ENCODE measurements around the gene ABCA7. TPM values are rescaled to one million over a fixed set of nuclear protein-coding genes. Genes with fewer than 3 reads are reported as not detected.

Gene ABCA7
- 4.0 to 10.7 TPM (median 9.8 TPM) in 5 replicates for total RNA-seq (2022; extraction: Qiagen RNA extraction; ENCODE audit: low read depth)

DNA sequence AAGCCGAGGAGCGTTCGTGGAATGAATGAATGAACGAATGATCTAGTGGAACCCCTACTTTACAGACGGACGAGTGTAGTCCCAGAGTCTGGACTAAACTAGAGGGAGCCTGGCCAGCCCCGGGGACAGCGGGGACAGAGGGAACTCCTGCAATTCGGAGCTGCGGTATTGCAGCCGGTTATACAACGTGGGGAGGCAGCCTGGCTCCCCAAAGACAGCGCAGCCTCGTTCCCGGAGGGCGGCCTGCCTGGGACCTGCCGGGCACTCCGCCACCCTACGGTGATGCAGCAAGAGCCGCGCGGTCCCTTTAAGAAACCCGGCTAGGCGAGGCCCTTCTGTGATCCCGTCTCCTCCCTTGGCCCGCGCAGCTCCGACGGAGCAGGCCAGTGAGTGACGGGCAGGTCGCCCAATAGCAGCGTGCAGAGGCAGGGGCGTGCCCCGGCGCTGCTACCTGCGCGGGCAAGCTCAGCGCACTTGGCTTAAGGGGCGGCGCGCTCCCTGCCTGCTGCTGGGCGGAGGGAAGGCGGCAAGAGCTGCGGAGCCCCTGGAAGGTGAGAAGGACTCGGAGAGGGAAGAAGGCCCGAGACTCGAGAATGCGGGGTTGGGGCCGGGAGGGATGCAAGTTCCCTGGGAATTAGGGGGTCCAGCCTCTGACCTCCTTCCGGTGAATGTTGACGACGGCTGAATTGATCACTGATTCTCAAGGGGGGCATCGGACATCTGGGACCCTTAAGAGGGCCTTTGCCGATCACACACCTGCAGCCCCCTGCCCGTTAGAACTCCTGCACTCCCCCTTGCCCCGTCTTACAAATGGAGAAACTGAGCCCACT lies at the start of gene ABCA7:
Gene ABCA7, plus strand, starts transcription at position 462 of the 830 bp plus-strand sequence. CDS start 1,255 bp downstream, outside the sequence.

GRCh38 chr19:1000095-1000494 lies 39.8 kb upstream of the ABCA7 start, which contains the start of gene GRIN3B:
Gene GRIN3B, plus strand, starts transcription at chr19:1000419. Its CDS starts 19 bp downstream, at chr19:1000438.

GRCh38 chr19:1020868-1021425 lies 19.0 kb upstream of the ABCA7 start, which contains the start of gene TMEM259:
Gene TMEM259, minus strand, starts transcription at chr19:1021123. Its CDS starts 127 bp downstream, at chr19:1020996.

DNA sequence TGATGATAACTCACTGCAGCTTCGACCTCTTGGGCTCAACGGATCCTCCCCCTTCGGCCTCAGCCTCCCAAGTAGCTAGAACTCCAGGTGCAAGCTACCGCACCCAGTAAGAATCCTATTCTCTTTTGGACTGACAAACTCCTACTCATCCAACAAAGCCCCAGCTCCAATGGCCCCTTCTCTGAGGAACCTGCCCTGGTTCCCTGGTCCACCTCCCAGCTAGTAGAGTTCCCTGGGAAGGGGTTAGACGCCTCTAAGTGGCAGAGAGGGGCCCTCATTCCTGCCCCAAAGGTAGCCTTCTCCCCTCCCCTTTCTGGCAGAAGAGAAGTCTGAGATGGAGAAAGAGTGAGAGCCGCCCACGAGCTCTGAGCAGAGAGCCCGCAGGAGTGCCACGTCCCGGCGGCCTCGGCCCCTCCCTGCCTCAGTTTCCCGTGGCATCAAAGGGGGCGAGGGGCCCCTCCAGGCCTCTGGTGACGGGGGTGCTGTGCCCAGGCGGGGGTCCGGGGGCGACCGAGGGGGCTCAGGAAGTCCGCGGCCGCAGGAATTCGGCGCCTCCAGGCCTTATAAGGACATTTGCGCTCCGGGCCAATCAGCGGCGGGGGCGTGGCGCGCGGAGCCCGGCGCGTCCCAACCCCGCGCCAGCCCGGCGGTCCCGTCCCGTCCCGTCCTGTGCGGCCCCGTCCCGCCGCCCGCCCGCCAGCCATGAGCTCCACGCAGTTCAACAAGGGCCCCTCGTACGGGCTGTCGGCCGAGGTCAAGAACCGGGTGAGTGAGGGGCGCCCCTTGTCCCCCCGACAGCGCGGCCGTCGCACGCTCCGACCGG lies 13.7 kb upstream of the ABCA7 start, which contains the start of gene CNN2:
Gene CNN2, plus strand, starts transcription at position 649 of the 823 bp plus-strand sequence. Its CDS starts 54 bp downstream, at position 703.

DNA sequence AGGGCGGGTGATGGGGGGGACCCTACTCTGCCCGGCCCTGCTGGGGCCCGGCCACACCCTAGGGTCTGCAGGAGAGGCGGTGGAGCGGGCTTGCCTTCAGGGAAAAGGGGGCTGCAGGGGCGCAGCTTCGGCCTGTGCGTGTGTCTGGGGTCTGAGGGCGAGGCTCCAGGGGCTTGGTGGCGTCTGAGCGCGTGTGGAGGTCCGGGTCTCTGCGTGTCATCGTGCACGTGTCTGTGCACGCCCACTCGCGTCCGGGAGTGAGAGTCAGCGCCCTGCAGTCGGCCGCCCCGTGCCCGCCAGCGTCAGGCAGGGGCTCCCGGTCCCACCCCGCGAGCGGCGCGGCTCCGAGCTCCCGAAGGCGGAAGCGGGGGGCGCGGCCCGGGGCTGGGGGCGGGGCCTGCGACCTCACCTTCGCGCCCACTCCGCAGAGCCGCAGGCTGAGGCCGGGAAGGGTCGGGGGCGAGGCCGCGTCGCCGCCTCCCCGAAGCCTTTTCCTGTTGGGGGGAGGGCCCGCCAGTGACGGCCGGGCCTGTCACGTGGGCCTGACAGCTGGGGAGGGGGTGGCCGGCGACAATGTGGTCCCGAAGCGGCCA lies 26.9 kb downstream of the ABCA7 start, which contains the start of gene ARHGAP45:
Gene ARHGAP45, plus strand, starts transcription at position 420 of the 593 bp plus-strand sequence. CDS start 239 bp downstream, outside the sequence.

DNA sequence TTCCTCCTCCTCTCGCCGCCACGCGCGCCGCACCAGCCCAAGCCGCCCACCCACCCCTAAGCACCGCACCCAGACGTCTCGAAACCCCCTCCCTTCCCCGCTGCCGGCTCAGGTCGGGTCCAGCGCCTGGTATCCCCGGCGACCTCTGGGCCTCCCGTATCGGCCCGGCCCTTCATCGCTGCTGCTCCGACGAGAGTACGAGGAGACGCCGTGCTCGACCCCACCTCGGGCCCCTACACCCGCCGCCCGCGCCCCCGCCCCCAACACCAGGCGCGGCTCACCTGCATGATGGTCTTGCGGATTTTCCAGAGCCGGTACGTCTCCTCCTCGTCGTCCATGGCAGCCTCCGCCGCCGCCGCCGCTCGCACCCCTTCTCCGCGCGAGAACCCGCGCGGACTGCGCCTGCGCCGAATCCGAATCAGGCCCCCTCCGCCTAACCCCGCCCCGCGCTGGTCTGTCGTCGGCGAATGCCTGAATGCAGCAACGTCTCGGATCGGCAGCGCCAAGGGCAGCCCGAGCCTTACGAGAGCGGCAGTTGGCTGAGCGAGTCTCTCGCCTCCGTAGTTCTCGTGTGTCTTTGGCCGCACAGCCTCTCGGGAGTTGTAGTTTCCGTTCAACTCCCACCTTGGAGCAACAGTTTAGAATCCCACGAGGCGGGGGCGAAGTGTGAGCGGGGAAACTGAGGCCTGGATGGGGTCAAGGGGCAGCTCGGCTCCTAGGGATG lies 55.2 kb downstream of the ABCA7 start, which contains the start of gene POLR2E:
Gene POLR2E, minus strand, starts transcription at position 398 of the 724 bp plus-strand sequence. Its CDS starts 60 bp downstream, at position 338.

GRCh38 chr19:1103708-1104310 lies 63.9 kb downstream of the ABCA7 start, which contains the start of gene GPX4:
Gene GPX4, plus strand, starts transcription at chr19:1103994. Its CDS starts 50 bp downstream, at chr19:1104044.

Other genes starting within 250 kb of the ABCA7 start
- 218 to 248 TPM (median 225 TPM) in 5 replicates for gene PTBP1, start 242.7 kb upstream of the ABCA7 start, total RNA-seq (2022; extraction: Qiagen RNA extraction; ENCODE audit: low read depth)
- 2.8 to 5.5 TPM (median 4.3 TPM) in 5 replicates for gene PLPPR3, start 218.2 kb upstream of the ABCA7 start, total RNA-seq (2022; extraction: Qiagen RNA extraction; ENCODE audit: low read depth)
- gene AZU1, start 212.3 kb upstream of the ABCA7 start, total RNA-seq (2022; extraction: Qiagen RNA extraction; ENCODE audit: low read depth), result 0.14 to 0.53 TPM (median 0.28 TPM) in 4 of 5 replicates, not detected in the other
- gene PRTN3, start 199.1 kb upstream of the ABCA7 start, total RNA-seq (2022; extraction: Qiagen RNA extraction; ENCODE audit: low read depth), result 0.26 to 0.50 TPM (median 0.34 TPM) in 4 of 5 replicates, not detected in the other
- gene ELANE, start 187.8 kb upstream of the ABCA7 start, total RNA-seq (2022; extraction: Qiagen RNA extraction; ENCODE audit: low read depth), result 0.09 TPM in 1 of 5 replicates, not detected in the others
- 9.2 to 23.6 TPM (median 21.2 TPM) in 5 replicates for gene CFD, start 180.4 kb upstream of the ABCA7 start, total RNA-seq (2022; extraction: Qiagen RNA extraction; ENCODE audit: low read depth)
- 10.6 to 21.5 TPM (median 17.4 TPM) in 5 replicates for gene MED16, start 146.9 kb upstream of the ABCA7 start, total RNA-seq (2022; extraction: Qiagen RNA extraction; ENCODE audit: low read depth)
- not detected in 5 replicates for gene RNU6-9, start 146.6 kb upstream of the ABCA7 start, total RNA-seq (2022; extraction: Qiagen RNA extraction; ENCODE audit: low read depth)
- 26.2 to 43.3 TPM (median 39.5 TPM) in 5 replicates for gene R3HDM4, start 126.9 kb upstream of the ABCA7 start, total RNA-seq (2022; extraction: Qiagen RNA extraction; ENCODE audit: low read depth)
- gene KISS1R, start 122.8 kb upstream of the ABCA7 start, total RNA-seq (2022; extraction: Qiagen RNA extraction; ENCODE audit: low read depth), result 0.23 to 0.88 TPM (median 0.29 TPM) in 5 replicates
- gene ARID3A, start 114.1 kb upstream of the ABCA7 start, total RNA-seq (2022; extraction: Qiagen RNA extraction; ENCODE audit: low read depth), result 4.0 to 5.9 TPM (median 5.5 TPM) in 5 replicates
- gene WDR18, start 55.8 kb upstream of the ABCA7 start, total RNA-seq (2022; extraction: Qiagen RNA extraction; ENCODE audit: low read depth), result 44.5 to 73.6 TPM (median 71.9 TPM) in 5 replicates
- 1.5 to 3.3 TPM (median 2.7 TPM) in 5 replicates for gene GRIN3B, start 39.7 kb upstream of the ABCA7 start, total RNA-seq (2022; extraction: Qiagen RNA extraction; ENCODE audit: low read depth)
- 64.2 to 118 TPM (median 113 TPM) in 5 replicates for gene TMEM259, start 19.0 kb upstream of the ABCA7 start, total RNA-seq (2022; extraction: Qiagen RNA extraction; ENCODE audit: low read depth)
- not detected in 5 replicates for gene RNU6-2, start 18.6 kb upstream of the ABCA7 start, total RNA-seq (2022; extraction: Qiagen RNA extraction; ENCODE audit: low read depth)
- gene CNN2, start 13.5 kb upstream of the ABCA7 start, total RNA-seq (2022; extraction: Qiagen RNA extraction; ENCODE audit: low read depth), result 47.8 to 55.7 TPM (median 50.2 TPM) in 5 replicates
- 0.93 to 2.5 TPM (median 2.2 TPM) in 5 replicates for gene ARHGAP45, start 27.1 kb downstream of the ABCA7 start, total RNA-seq (2022; extraction: Qiagen RNA extraction; ENCODE audit: low read depth)
- gene POLR2E, start 55.3 kb downstream of the ABCA7 start, total RNA-seq (2022; extraction: Qiagen RNA extraction; ENCODE audit: low read depth), result 201 to 251 TPM (median 240 TPM) in 5 replicates
- gene GPX4, start 63.9 kb downstream of the ABCA7 start, total RNA-seq (2022; extraction: Qiagen RNA extraction; ENCODE audit: low read depth), result 417 to 514 TPM (median 483 TPM) in 5 replicates
- gene SBNO2, start 134.2 kb downstream of the ABCA7 start, total RNA-seq (2022; extraction: Qiagen RNA extraction; ENCODE audit: low read depth), result 27.5 to 47.3 TPM (median 43.9 TPM) in 5 replicates
- gene STK11, start 165.7 kb downstream of the ABCA7 start, total RNA-seq (2022; extraction: Qiagen RNA extraction; ENCODE audit: low read depth), result 29.9 to 41.2 TPM (median 38.4 TPM) in 5 replicates
- gene CBARP, start 197.9 kb downstream of the ABCA7 start, total RNA-seq (2022; extraction: Qiagen RNA extraction; ENCODE audit: low read depth), result 2.5 to 5.5 TPM (median 3.9 TPM) in 5 replicates
- 84.2 to 179 TPM (median 170 TPM) in 5 replicates for gene ATP5F1D, start 201.6 kb downstream of the ABCA7 start, total RNA-seq (2022; extraction: Qiagen RNA extraction; ENCODE audit: low read depth)
- 37.1 to 48.7 TPM (median 42.2 TPM) in 5 replicates for gene MIDN, start 208.5 kb downstream of the ABCA7 start, total RNA-seq (2022; extraction: Qiagen RNA extraction; ENCODE audit: low read depth)
- gene CIRBP, start 229.2 kb downstream of the ABCA7 start, total RNA-seq (2022; extraction: Qiagen RNA extraction; ENCODE audit: low read depth), result 89.7 to 185 TPM (median 104 TPM) in 5 replicates
- 49.3 to 93.2 TPM (median 86.5 TPM) in 5 replicates for gene FAM174C, start 235.4 kb downstream of the ABCA7 start, total RNA-seq (2022; extraction: Qiagen RNA extraction; ENCODE audit: low read depth)
- gene EFNA2, start 245.8 kb downstream of the ABCA7 start, total RNA-seq (2022; extraction: Qiagen RNA extraction; ENCODE audit: low read depth), result 0.95 to 2.7 TPM (median 1.9 TPM) in 5 replicates